GM12892 (cell line): ENCODE results near the gene CCR5.

Source experiments
- POLR2A ChIP-seq: IDR thresholded peaks from 2 replicates; pipeline ENCODE4 v1.6.1; 2011; ENCODE audit warnings: low read depth, low read length, control low read depth
- POLR2AphosphoS5 ChIP-seq: IDR thresholded peaks from 2 replicates; pipeline ENCODE4 v1.6.1; 2011; ENCODE audit warnings: low read depth, low read length, control low read depth

DNA sequence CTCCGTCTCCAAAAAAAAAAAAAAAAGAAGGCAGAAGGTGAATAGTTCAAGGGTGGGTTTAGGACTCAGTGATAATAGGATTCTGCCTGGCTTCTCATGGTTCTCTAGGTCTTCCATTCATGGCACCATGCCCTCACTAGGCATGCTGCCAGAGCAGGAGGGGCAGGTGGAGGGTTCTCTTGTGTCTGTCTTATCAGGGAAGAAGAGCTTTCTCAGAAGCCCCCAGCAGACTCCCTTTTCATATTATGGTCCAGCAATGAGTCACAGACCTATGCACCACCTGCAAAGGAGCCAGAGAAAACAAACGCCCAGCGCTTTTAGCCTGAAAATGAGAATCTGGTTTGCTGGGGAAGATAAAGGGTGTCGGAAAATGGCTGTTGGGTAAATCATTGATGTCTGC is 13.8 kb upstream of the CCR5 start:
- TF ChIP-seq POLR2A, result no peak
- TF ChIP-seq POLR2AphosphoS5, result no peak
